NB4 (cell line): ENCODE data around the gene RER1.

Experiments used
- DNase-seq: peaks from one replicate; pipeline ENCODE4 v3.0.0; 2010; ENCODE audit warnings: low read depth
- H3K4me3 ChIP-seq: one replicate; pipeline ENCODE4 v1.5.1; 2011; ENCODE audit warnings: mild to moderate bottlenecking, low read depth, low read length, moderate library complexity
- MYC ChIP-seq: IDR thresholded peaks from 2 replicates; pipeline ENCODE4 v1.6.1; 2011; ENCODE audit warnings: low read depth, low read length
- POLR2A ChIP-seq: IDR thresholded peaks from 2 replicates; pipeline ENCODE4 v1.6.1; 2011; ENCODE audit warnings: mild to moderate bottlenecking; ENCODE audit not compliant: insufficient read length; ENCODE audit errors: extremely low read depth
- TF ChIP-seq, protein P1 (sequence below): IDR thresholded peaks from 2 replicates; pipeline ENCODE4 v1.6.1; 2011; ENCODE audit warnings: low read depth, low read length
- TF ChIP-seq, protein P2 (sequence below): IDR thresholded peaks from one replicate; pipeline ENCODE4 v1.5.1; 2012; ENCODE audit warnings: low read depth, low read length

Gene RER1

DNA sequence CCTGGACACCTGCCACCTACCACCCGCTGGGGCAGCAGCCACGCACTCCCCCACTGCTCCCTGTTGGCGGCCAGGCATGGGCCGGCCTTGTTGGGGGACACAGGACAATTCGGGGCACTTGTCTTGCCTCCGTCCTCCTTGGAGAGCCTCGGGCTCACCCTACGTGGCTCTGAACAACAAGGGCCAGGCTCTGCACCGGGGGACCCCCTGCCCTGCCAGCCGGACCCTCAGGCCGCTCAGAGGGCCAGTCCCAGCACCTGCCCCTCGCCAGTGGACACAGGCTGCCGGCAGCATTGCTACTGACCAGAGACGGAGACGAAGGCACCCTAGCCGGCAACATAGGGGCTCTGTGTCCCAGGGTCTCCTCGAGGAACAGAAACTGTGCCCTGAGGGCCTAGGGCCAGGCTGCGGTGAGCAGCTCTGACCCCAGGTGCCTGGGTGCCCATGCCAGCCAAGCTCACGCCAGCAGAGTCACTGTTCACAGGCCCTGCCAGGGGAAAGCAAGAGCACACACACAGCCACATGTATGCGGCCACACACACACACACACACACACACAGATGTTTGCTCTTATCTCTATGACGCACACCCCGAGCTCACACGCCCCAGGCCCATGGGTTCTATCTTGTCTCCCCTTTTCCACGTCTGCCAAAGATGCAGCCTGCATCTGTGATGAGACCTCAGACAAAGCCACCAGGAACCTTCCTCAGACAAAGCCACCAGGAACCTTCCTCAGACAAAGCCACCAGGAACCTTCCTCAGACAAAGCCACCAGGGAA, 46.2 kb upstream of the RER1 start:
- no peak overlapping the region for H3K4me3 ChIP-seq
- TF ChIP-seq, protein P1, sequence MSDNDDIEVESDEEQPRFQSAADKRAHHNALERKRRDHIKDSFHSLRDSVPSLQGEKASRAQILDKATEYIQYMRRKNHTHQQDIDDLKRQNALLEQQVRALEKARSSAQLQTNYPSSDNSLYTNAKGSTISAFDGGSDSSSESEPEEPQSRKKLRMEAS, result no peak
- TF ChIP-seq POLR2A (no peak), MYC (no peak)
- TF ChIP-seq, protein P2, sequence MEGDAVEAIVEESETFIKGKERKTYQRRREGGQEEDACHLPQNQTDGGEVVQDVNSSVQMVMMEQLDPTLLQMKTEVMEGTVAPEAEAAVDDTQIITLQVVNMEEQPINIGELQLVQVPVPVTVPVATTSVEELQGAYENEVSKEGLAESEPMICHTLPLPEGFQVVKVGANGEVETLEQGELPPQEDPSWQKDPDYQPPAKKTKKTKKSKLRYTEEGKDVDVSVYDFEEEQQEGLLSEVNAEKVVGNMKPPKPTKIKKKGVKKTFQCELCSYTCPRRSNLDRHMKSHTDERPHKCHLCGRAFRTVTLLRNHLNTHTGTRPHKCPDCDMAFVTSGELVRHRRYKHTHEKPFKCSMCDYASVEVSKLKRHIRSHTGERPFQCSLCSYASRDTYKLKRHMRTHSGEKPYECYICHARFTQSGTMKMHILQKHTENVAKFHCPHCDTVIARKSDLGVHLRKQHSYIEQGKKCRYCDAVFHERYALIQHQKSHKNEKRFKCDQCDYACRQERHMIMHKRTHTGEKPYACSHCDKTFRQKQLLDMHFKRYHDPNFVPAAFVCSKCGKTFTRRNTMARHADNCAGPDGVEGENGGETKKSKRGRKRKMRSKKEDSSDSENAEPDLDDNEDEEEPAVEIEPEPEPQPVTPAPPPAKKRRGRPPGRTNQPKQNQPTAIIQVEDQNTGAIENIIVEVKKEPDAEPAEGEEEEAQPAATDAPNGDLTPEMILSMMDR, result no peak
- no peak for DNase-seq

DNA sequence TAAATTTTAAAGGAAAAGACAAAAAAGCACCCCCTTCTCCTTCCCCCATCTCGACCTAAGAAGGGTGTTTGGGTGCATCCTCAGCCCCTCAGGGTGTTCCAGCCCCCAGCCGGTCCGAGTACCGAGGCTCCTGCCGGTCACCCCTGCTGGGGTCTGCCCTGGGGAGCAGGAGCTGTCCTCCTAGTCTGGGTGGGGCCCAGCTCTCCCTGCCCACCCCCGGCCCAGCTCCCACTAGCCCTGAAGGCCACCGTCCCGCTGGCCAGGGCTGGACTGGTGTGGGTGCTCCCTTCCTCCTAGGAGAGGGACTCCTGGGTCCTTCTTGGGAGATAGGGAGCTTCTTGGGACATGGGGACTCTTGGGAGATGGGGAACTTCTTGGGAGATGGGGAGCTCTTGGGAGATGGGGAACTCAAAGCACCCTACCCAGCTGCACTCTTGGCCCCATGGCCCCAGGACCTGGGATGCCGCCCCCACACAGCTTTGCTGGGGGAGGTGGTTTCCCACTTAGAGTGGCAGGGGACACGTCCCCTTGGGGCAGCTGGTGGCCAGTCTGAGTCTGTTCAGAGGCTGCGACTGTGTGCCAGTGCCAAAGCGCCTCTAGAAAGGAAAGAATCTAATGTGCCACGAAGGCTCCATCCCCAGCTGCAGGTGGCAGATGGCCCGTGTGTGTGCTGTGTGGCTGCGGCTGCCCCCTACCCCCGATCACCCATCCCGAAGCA, 44.8 kb upstream of the RER1 start:
- H3K4me3 ChIP-seq, result no peak overlapping the region
- TF ChIP-seq, protein P1, result no peak
- TF ChIP-seq, protein P2, result no peak
- no peak for TF ChIP-seq MYC
- no peak for TF ChIP-seq POLR2A
- DNase-seq, result no peak

DNA sequence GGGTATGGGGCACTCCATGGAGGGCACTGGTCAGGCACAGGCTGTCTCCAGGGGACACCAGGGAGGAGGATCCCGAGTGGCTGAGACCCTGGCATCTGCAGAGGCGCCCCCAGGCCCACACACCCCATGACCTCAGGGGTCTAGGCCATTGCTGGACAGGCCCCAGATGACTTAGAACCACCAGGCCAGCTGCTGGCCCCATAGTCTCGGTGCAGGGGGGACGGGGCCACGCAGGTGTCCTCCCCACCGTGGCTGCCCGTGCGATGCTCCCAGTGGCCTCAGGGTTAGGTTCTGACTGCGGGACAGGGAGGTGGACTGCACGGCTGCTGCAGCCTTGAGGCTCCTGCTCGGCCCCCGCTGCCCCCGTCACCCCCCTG, 44.2 kb upstream of the RER1 start:
- no peak overlapping the region for H3K4me3 ChIP-seq
- DNase-seq, result no peak
- TF ChIP-seq, protein P1, result no peak
- no peak for TF ChIP-seq POLR2A
- TF ChIP-seq MYC, result no peak
- TF ChIP-seq, protein P2, result no peak

DNA sequence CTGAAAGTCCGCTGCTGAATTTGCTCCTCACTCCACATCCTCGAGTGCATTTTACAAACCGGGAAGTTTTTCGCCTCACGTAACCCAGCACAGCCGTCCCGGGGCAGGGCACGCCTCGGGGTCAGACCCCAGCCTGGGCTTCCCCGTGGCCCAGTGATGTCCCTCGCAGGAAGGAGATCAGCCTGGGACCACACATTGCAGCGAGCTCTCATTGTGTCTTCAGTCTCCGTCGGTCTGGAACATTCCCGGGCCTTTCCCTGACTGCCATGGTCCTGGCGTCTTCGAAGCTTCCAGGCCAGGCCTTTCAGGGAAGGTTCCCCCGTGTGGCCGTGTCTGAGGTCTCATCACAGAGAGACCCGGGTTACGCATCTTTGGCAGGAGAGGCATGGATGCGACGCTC, 43.7 kb upstream of the RER1 start:
- no peak overlapping the region for H3K4me3 ChIP-seq
- TF ChIP-seq, protein P2, result no peak
- TF ChIP-seq, protein P1, result no peak
- TF ChIP-seq POLR2A (no peak), MYC (no peak)
- DNase-seq, result no peak

DNA sequence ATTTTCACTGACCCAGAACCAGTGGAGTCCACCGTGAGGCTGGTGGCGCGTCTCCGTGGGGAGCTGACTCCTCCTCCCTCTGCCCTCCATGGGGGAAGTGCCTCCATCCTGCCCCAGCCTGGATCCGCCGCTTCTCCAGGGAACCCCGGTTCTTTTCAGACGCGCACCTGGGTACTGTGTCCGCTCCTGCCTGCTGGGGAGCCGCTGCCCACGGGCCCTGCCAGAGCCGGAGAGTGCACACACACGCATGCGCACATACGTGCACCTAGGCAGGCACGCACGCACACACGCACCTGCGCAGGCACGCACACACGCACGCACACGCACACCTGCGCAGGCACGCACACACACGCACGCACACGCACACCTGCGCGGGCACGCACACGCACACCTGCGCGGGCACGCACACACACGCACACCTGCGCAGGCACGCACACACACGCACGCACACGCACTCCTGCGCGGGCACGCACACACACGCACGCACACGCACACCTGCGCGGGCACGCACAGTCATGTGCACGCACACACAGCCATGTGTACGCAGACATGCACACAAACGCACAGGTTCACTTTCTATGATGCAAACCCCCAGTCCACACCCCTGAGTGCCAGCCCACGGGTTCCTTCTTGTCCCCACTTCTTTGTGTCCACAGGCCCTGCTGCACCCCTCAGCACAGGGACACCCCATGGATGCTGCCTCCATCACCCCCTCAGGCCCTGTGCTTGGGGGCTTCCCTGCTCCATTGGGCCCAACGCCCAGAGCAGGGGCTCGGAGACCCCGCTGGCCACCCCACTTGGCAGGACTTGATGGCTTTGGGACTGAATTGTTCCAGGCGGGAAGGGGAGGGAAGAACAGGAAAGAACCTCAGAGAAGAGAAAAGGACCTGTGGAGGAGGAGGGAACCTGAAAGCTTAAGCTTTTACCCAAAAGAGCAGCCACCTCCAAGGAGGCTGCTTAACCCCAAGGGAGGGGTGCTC, 43.0 kb upstream of the RER1 start:
- TF ChIP-seq, protein P1, result no peak
- TF ChIP-seq, protein P2, result no peak
- TF ChIP-seq POLR2A (no peak), MYC (no peak)
- no peak overlapping the region for H3K4me3 ChIP-seq
- no peak for DNase-seq
